Thyroid gland (tissue), 4 donors: Measurements from ENCODE around the gene RAET1L.

ENCODE experiments used
- CTCF ChIP-seq, 6 experiments: fragments of 200-600 bp in 3 of 6; fragments of 450-650 bp in 3 of 6; sonication (generic) in 3 of 6; IDR thresholded peaks; one replicate each; pipeline ENCODE4 v1.5.1; 2016 to 2019; ENCODE audit warnings: antibody characterized with exemption in 6 of 6, mild to moderate bottlenecking in 2 of 6, inconsistent platforms in 1 of 6, moderate library complexity in 1 of 6
- POLR2A ChIP-seq, 2 donors: fragments of 450-650 bp; IDR thresholded peaks; one replicate each; pipeline ENCODE4 v1.6.1; 2017; ENCODE audit warnings: antibody characterized with exemption in 2 of 2, mild to moderate bottlenecking in 2 of 2, moderate library complexity in 1 of 2

GRCh38 chr6:149999636-150000035 is 25.7 kb downstream of the RAET1L start:
- TF ChIP-seq CTCF (IDR thresholded peaks at IDR 0.05) (no peak), POLR2A (IDR thresholded peaks at IDR 0.05) (no peak)
